GM10266 (cell line): Measurements from ENCODE around the gene KCNJ2.

Experiments
- DNase-seq: peaks from one replicate; pipeline ENCODE4 v3.0.0; 2012; ENCODE audit errors: extremely low spot score
- CTCF ChIP-seq: IDR thresholded peaks from 2 replicates; pipeline ENCODE4 v1.5.1; 2012; ENCODE audit warnings: mild to moderate bottlenecking, low read depth; ENCODE audit not compliant: control insufficient read depth, insufficient read depth; ENCODE audit errors: missing control alignments

KCNJ2 gene

DNA sequence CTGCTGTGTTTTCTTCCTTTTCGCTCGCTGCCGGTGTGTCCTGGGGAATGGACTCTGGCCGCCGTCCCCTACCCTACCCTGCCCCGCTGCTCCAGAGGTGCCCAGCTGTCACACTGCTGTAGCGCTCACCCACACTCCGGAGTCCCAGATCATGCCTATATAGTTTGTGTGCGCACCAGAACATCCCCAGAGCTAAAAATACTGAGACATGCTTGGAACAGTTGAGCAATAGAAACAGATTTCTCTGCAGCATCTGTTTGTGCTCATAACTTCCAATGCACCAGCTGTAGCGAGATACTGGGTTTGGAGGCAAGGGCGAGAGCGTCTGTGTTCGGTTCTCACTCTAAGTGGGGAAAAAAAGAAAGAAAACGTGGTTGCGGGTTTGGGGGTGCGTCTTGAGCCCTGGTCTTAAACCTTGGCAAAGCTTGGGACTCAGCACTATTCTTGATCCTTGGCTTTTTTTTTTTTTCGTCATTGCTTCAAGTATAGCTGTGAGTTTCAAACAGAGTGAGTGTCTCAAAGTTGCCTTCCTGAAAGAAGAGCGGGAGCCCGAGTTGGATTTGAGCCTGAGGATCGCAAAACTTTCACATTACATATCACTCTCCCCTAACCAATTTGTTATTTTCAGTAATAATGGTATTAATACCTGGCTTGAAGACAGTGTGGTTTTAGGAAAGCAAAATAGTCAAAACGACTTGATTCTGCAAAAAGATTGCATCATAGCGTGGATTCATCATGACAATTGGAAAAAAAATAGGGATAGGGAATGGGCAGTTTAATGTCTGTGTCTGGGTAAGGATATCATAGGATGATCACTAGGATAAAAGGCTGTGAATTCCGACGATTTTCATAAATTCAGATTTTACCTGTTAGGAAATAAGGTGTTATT, 621 bp downstream of the KCNJ2 start:
- DNase-seq, result no peak
- TF ChIP-seq CTCF, result no peak

- no peak for TF ChIP-seq CTCF
- DNase-seq, result no peak
Observed at GRCh38 chr17:70171159-70171558, 1.8 kb downstream of the KCNJ2 start.

DNA sequence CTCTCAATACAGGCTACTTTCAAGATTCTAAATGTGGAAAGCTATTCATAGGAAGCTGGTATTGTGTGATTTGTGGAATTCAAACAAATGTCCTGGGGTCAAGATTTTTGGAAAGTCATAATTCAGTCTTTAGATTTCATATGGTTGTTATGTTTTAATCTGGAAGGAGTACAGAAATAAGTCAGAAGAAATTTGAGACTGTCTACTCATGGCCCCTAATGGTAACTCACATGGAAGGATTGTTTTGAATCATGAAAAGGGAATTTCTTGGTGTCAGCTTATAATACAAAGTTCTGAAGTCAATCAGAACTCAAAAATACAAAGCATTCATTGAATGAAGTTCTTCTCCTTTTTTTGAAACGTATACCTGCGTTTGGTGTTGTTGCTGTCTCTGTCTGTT, 3.1 kb downstream of the KCNJ2 start:
- no peak for DNase-seq
- no peak for TF ChIP-seq CTCF

DNA sequence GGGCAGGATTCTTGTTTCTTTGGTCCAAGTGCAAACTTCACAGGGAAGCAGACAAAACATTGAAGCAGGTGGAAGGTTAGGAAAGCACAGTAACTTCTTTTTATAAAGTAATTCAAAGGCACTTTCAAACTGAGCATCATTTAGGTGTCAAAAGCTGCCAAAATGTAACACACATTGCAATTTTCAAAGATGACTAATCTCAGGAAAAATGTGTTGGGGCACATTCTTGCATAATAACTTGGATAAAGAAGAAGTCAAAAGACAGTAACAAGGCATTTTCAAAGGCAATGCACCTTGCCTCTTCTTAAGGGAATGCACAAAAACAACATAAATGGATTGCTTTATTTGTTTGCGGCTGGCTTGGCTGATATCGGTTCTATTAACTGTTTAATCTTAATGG, 3.6 kb downstream of the KCNJ2 start:
- TF ChIP-seq CTCF, result no peak
- DNase-seq, result no peak

DNA sequence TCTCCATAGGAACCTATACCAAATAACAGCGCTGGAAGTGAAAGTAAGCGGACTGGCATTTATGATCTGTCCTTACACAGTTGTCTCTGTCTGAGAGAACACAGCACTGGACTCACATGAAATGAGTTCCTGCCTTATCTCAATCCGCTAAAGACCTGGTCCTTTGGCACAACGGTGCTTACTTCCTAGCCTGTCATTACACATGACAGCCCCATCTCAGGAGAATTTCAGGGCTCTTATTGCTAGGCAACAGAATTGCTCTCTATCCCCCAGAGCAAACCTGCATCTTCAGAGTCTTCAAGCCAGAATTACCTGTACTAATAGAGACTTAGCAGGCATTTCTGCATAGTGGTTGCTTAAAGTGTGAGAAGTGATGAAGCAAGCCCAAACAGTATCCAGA, 4.3 kb downstream of the KCNJ2 start:
- TF ChIP-seq CTCF, result no peak
- no peak for DNase-seq

DNA sequence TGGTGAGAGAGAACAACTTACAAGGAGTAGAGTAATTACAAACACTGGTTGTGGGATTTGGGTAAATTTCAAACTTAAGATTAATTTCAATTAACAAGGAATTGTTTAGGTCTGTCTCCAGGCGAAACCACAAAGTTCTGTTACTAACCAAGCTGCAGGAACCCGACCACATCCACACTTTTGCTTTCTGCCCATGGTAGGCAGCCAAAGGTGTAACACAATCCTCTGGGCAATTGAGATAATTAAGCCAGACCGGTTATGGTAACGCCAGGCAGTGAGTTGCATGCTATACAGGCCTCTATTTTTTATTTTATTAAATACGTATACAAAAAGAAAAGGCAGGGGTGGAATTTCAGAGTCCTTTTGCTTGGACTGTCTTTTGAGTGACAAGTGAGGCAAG, 12.0 kb downstream of the KCNJ2 start:
- DNase-seq, result no peak
- no peak for TF ChIP-seq CTCF

- TF ChIP-seq CTCF, result no peak
- no peak for DNase-seq
Observed at GRCh38 chr17:70181866-70182265, 12.5 kb downstream of the KCNJ2 start.
